Ammon's horn (tissue), 1 donor: ENCODE data around the gene SPATA6L.

Experiments used
- DNase-seq: peaks from one replicate; pipeline ENCODE4 v3.0.0-alpha.2; 2016; ENCODE audit warnings: low spot score

The SPATA6L gene

GRCh38 chr9:4583001-4583400 lies 83.3 kb downstream of the SPATA6L start:
- DNase-seq: peak; percentile 35

GRCh38 chr9:4581861-4582565 lies 84.3 kb downstream of the SPATA6L start:
- DNase-seq: no peak

- no peak for DNase-seq
Observed at GRCh38 chr9:4581035-4581760, 85.1 kb downstream of the SPATA6L start.

- DNase-seq: peak; percentile 30
Observed at GRCh38 chr9:4579001-4579400, 87.3 kb downstream of the SPATA6L start.

DNA sequence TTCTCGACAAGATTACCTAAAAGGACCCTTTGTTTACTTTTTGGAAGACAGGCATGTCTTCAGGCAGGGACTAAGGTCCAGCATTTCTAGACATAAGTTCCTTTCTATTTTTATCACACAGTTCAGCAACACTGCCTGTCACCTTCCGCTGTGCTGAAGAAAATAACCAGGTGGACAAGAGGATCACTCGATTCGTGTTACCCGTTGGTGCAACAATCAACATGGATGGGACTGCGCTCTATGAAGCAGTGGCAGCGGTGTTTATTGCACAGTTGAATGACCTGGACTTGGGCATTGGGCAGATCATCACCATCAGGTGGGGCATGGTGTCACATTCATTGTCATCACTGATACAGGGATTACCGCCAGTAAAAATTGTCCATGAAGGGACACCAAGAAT lies 89.8 kb downstream of the SPATA6L start:
- no peak for DNase-seq

- DNase-seq: no peak
Observed at GRCh38 chr9:4575997-4576396, 90.3 kb downstream of the SPATA6L start.

DNA sequence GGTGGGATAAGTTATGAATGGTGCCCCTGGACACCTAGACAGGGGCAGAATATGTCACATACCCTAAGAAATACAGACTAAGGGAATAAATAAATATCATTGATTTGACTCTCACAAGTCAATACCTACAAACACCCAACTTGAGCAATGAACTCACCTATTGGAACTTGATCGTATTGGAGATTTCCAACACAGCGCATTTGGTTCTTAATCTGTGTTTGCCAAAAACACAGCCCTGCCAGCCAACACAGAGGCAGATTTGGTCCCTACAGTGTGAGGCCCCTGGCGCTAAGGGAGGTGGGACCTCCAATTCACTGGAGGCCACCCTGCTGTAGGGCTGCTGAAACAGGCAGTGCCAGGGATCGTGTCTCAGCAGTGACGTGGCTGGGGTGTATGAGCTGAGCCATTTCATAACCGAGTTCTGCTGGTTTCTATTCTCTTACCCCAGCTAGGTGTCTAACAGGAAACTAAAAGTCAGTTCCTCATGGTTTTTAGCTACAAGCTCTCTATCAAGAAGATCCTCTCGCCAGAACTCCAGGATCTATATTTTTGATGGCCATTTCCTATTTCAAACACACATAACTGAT lies 91.5 kb downstream of the SPATA6L start:
- no peak for DNase-seq

DNA sequence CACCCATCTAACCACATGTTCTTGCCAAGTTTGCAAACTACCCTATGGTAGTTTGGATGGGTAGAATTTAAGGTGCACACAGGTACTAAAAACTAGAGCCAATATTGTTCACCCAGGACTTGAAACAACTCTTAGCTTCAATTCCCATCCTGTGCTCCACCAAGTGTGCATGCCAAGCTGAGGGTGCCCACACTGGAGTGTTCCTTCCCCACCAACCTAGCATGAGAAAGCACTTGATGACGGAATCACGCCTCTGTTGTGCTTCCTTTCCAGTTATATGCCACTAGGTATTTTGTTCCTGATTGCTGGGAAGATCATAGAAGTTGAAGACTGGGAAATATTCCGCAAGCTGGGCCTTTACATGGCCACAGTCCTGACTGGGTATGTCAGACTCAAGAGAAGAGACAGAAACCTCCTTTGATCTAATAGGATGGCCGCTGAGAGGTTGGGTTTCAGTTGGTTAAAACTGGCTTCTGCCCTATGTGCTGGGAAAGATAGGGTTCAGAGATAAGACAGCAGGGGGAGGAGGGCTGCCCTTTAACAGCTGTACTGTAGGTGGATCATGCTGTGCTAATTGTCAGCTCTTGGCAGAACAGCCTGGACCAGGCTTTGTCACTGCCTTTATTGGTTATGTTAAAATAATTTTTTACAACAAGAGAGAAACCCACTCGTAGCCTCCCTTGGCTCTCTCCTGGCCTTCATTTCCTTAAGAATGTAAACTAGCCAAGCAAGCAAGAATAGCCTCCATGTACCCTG lies 92.5 kb downstream of the SPATA6L start:
- DNase-seq: peak; percentile 70

DNA sequence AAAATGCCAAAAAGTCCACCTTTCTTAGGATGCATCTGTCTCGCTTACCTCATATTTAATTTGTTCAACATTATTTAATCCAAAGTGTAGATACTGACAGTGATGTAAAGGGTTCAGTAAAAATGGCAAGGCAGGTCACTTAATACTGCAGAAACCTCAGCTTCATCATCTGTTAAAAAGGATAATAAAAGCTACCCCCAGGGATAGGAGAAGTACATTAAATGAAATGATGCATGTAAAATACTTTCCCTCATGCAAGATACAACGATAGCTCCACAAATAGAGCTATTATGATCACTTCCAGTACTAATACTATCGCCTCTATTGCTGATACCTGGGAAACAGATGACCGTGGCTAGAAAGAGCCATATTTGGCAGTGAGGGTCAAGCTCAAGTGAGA lies 93.1 kb downstream of the SPATA6L start:
- DNase-seq: no peak

DNA sequence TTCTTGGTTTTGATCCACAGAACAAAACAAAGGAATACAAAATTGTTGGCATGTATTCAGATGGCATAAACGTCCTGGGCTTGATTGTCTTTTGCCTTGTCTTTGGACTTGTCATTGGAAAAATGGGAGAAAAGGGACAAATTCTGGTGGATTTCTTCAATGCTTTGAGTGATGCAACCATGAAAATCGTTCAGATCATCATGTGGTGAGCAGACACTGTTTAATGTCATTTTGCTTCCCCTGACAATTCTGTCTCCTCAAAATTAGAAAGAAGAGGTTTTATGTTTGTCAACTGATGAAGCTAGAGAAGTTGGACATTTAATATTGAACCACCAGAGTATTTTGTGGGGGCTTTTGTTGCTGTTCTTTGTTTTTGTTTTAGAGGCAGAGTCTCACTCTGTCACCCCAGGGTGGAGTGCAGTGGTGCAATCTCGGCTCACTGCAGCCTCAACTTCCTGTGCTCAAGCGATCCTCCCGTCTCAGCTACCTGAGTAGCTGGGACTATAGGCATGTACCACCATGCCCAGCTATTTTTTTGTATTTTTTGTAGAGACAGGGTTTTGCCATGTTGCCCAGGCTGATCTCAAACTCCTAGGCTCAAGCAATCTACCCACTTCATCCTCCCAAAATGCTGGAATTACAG lies 94.0 kb downstream of the SPATA6L start:
- no peak for DNase-seq

DNA sequence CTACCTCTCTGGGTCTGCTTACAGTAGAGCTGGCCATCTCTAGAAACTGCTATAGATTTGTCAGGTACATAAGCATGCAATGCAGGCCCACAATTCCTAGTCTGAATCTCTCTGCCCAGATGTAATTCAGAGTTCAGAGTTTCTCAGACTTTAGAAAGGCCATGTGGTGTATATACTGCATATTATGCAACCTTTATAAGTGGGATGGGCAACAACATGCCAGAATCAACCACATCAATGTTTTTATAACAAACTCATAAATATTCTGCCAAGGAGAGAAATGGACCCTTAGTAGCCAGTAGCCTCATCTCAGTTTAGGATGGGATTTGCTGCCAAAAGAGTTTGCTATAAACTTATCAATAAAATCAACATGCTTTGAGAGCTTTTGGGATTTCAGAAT lies 97.2 kb downstream of the SPATA6L start:
- DNase-seq: no peak

- no peak for DNase-seq
Observed at GRCh38 chr9:4567601-4568000, 98.7 kb downstream of the SPATA6L start.

DNA sequence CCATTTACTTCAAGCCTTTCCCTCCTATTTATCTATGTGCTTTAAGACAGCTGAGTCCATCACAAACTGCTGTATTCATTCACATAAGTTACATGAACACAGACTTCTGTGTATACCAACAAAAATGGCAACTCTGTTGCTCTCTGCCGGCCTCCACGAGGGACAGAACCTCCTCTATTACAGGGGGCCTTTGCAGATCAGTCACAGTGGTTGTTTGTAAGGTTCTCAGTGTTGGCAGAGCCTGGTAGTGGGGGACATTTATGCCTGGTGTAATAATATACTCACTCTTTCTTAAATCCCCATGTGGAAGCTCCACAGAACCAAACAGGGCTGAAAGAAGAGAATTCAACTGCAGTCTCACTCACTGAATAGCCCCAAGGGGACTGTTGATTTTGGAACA lies 99.5 kb downstream of the SPATA6L start:
- peak; percentile 54 for DNase-seq

GRCh38 chr9:4563105-4563504 lies 103.2 kb downstream of the SPATA6L start:
- no peak for DNase-seq

GRCh38 chr9:4559261-4560182 lies 106.8 kb downstream of the SPATA6L start:
- DNase-seq: no peak

DNA sequence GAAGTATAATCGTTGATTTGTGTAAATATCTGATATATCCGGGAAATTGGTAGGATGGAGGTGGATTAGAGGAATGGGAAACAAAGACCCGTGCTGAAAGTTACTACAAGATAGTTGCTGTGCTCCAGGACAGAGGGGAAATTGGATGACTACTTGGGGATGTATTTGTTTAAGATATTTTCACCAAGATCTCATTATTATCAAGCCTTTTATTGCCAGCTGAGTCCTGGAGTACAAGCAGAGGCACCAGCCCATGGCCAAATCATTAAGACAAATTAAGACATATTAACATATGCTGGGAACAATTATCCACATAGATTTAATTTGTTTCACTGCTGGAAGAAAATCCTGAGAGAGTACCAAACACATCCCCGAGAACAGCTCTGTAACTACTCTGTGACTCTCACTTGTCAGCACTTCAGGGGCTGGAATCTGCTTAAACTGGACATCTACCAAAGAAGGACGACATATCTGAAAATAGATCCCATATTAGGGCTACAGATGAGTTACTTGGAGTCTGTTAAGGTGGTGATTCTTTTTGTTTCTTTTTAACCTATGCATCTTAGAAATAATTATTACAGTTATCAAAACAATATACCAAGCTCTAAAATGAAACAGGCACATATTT lies 107.8 kb downstream of the SPATA6L start:
- no peak for DNase-seq

DNA sequence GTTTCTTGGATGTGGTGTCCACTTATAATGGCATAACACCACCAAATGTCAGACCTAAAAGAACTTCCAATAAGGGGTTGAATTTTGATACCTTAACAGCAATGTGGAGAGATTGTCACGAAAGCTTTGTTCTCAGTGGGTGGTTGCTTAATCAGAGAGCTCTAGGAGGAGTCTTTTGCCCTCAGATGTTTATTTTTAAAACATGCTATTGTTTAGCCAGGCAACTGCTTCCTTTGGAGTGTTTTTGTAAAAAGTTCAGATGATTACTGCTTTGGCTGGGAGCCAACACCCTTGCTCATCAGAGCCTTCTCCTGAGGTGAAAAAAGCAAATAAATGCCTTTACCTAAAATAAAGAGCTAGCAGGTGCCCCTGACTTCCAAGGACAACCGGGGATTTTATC lies 111.0 kb downstream of the SPATA6L start:
- no peak for DNase-seq

DNA sequence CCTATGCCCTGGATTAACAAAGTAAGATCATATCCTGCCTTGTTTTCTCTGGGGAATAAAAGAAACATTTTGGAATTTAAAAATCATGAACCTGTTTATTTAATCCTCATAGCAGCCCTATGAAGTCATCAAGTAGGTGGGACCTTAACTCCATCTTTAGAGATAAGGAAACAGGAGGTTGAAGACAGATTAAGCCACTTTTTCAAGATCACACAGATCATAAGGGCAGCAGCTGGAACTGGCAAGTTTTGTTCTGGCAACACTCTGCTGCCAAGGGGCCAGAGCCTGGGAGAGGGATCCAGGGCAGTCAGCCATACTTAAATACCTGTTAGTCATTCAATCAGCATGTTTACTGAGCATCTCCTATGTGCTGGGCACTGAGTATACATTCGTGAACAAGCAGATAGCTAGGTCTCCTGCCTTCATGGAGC lies 112.3 kb downstream of the SPATA6L start:
- no peak for DNase-seq

DNA sequence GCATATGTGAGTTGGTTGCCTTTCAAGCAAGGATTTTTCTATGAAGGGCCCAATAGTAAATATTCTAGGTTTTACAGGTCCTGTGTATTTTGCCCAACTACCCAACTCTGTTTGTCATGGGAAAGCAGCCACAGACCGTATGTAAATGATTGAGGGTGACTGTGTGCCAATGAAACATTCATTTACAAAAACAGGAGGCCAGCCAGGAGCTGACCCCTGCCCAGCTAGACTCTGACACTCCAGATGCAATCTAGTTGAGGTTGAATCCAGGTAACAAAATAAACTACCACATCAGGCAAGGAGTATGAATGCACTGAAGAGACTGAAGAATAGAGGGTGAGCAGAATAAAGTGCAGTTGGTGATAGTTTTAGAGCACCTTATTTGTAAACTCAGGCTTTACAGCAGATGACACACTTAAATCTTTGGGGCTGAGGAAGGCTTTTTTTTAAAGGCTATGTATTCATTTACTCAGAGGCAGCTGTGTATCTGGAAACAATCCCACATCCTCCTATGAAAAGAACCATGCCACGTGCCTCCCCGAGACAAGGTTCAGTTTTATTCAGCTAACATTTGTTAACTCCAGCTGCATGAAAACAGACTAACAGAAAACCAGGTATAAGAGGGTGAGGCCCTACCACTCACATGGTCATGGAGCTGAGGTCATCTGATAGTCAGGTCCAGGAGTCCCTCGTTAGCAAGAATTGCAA lies 115.3 kb downstream of the SPATA6L start:
- no peak for DNase-seq

- no peak for DNase-seq
Observed at GRCh38 chr9:4549751-4550295, 116.5 kb downstream of the SPATA6L start.
